Measurements from ENCODE around the gene PLA2G2A.

The PLA2G2A gene

GRCh38 chr1:19975423-19976193 lies 3.8 kb downstream of the PLA2G2A start:
- no peak for DNase-seq
- H3K4me3 ChIP-seq (ENCODE audit: low read depth, low read length): no peak overlapping the region
- no peaks in the 10 kb centered on the region for H3K9me3 ChIP-seq
- H3K4me1 ChIP-seq: no peaks in the 10 kb centered on the region
- H3K36me3 ChIP-seq: no peaks in the 10 kb centered on the region
- no peak for TF ChIP-seq CTCF (IDR thresholded peaks at IDR 0.05; ENCODE audit: low read depth, low read length)
- H3K27me3 ChIP-seq: no peaks in the 10 kb centered on the region

GRCh38 chr1:19974822-19975416 lies 4.5 kb downstream of the PLA2G2A start:
- no peaks in the 10 kb centered on the region for H3K9me3 ChIP-seq
- no peaks in the 10 kb centered on the region for H3K27me3 ChIP-seq
- no peaks in the 10 kb centered on the region for H3K36me3 ChIP-seq
- TF ChIP-seq CTCF (IDR thresholded peaks at IDR 0.05; ENCODE audit: low read depth, low read length): peak; percentile 87
- peak; percentile 46 for DNase-seq
- no peak overlapping the region for H3K4me3 ChIP-seq (ENCODE audit: low read depth, low read length)
- H3K4me1 ChIP-seq: no peaks in the 10 kb centered on the region

- no peaks in the 10 kb centered on the region for H3K36me3 ChIP-seq
- no peak for DNase-seq
- H3K4me3 ChIP-seq (ENCODE audit: low read depth, low read length): no peak overlapping the region
- H3K27me3 ChIP-seq: no peaks in the 10 kb centered on the region
- H3K9me3 ChIP-seq: no peaks in the 10 kb centered on the region
- no peaks in the 10 kb centered on the region for H3K4me1 ChIP-seq
- TF ChIP-seq CTCF (IDR thresholded peaks at IDR 0.05; ENCODE audit: low read depth, low read length): no peak
Observed at GRCh38 chr1:19973616-19974015, 5.8 kb downstream of the PLA2G2A start.

- Histone ChIP-seq H3K9me3 (no peaks in the 10 kb centered on the region), H3K4me1 (no peaks in the 10 kb centered on the region), H3K36me3 (no peaks in the 10 kb centered on the region), H3K4me3 (ENCODE audit: low read depth, low read length) (no peak overlapping the region), H3K27me3 (no peaks in the 10 kb centered on the region)
- no peak for DNase-seq
- no peak for TF ChIP-seq CTCF (IDR thresholded peaks at IDR 0.05; ENCODE audit: low read depth, low read length)
Observed at GRCh38 chr1:19971664-19972063, 7.8 kb downstream of the PLA2G2A start.

GRCh38 chr1:19969898-19970660 lies 9.3 kb downstream of the PLA2G2A start:
- TF ChIP-seq CTCF (IDR thresholded peaks at IDR 0.05; ENCODE audit: low read depth, low read length): no peak
- Histone ChIP-seq H3K9me3 (no peaks in the 10 kb centered on the region), H3K4me3 (ENCODE audit: low read depth, low read length) (no peak overlapping the region), H3K36me3 (no peaks in the 10 kb centered on the region), H3K27me3 (no peaks in the 10 kb centered on the region), H3K4me1 (no peaks in the 10 kb centered on the region)
- no peak for DNase-seq
